Measurements from ENCODE around the gene GAB2. TPM values are rescaled to one million over a fixed set of nuclear protein-coding genes. Genes with fewer than 3 reads are reported as not detected.

The GAB2 gene
- total and polyA plus RNA-seq, 2 of the 13 experiments (the other 11 are each of a cell fraction or from before 2014, with no cell fraction given), result 4.1 to 8.6 TPM

GRCh38 chr11:78345450-78345849 lies 72.2 kb downstream of the GAB2 start:
- H3K9me3 ChIP-seq (ENCODE audit: low read length), result no peaks in the 10 kb centered on the region
- no peaks in the 10 kb centered on the region for H3K79me2 ChIP-seq (ENCODE audit: insufficient read depth, low read length)
- H3K27ac ChIP-seq (ENCODE audit: extremely low read length, insufficient read depth, low read length), result no peak overlapping the region
- BruUV-seq (replicated peaks), result no TSS peak
- no peaks in the 10 kb centered on the region for H4K20me1 ChIP-seq (ENCODE audit: insufficient read depth, low read length)
- FAIRE-seq (no peak), ATAC-seq (no peak), DNase-seq (ENCODE audit: low spot score) (no peak)
- intact Hi-C loops (cut with micrococcal nuclease; ENCODE audit: unreplicated experiment) (no loop called here), in situ Hi-C loops (cut with HindIII; ENCODE audit: extremely low pct_ligation_motif_present, low pct_unique_long_range_greater_than_20kb) (no loop called here)
- H3K4me2 ChIP-seq (ENCODE audit: low read depth, low read length), result no peak overlapping the region
- no peaks in the 10 kb centered on the region for H3K27me3 ChIP-seq (ENCODE audit: control insufficient read depth in 1 of 2, insufficient read depth in 2 of 2, low read length in 2 of 2)
- 99% methylated on average over 3 of the region's 3 CpGs for WGBS (ENCODE audit: low lambda C conversion rate)
- no peaks in the 10 kb centered on the region for H3K36me3 ChIP-seq (replicated peaks in 1 of 2; ENCODE audit: control insufficient read depth in 1 of 2, insufficient read depth in 2 of 2, low read length in 2 of 2)
- H3K9ac ChIP-seq (ENCODE audit: insufficient read depth, low read depth, low read length), result no peak overlapping the region
- no peak overlapping the region for H2AFZ ChIP-seq (ENCODE audit: low read length)
- CTCF ChIA-PET (ENCODE audit: low intra/inter-chr PET ratio, low total read pairs), result no interaction called here
- peaks cover 8% of the 10 kb centered on the region for H3K4me1 ChIP-seq (ENCODE audit: insufficient read depth, low read length)
- H3K4me3 ChIP-seq (replicated peaks in 1 of 3; ENCODE audit: insufficient read depth in 1 of 3, low read depth in 2 of 3, low read length in 3 of 3), result no peak overlapping the region
- POLR2A ChIA-PET, result no interaction called here
- TF ChIP-seq ZSCAN21 (CRISPR knock-in tag; IDR thresholded peaks at IDR 0.05; ENCODE audit: borderline replicate concordance) (no peak), ZNF234 (CRISPR knock-in tag; conservative IDR thresholded peaks at IDR 0.05) (no peak), ZSCAN30 (CRISPR knock-in tag; IDR thresholded peaks at IDR 0.05) (no peak), SSRP1 (CRISPR knock-in tag; IDR thresholded peaks at IDR 0.05) (no peak), ARID4A (CRISPR knock-in tag; IDR thresholded peaks at IDR 0.05; ENCODE audit: borderline replicate concordance) (no peak), ZNF276 (CRISPR knock-in tag; IDR thresholded peaks at IDR 0.05; ENCODE audit: low read depth) (no peak), SALL2 (CRISPR knock-in tag; IDR thresholded peaks at IDR 0.05) (no peak), CTCF (CRISPR knock-in tag; IDR thresholded peaks at IDR 0.05) (no peak), ZNF570 (CRISPR knock-in tag; IDR thresholded peaks at IDR 0.05; ENCODE audit: borderline replicate concordance) (no peak)
